Keratinocyte (primary cell): Measurements from ENCODE around the gene NFATC2. TPM values are rescaled to one million over a fixed set of nuclear protein-coding genes. Genes with fewer than 3 reads are reported as not detected.

Experiments used
- DNase-seq: peaks from one replicate; pipeline ENCODE4 v3.0.0-alpha.2; 2011; ENCODE audit warnings: low read depth, missing footprints, low spot score
- FAIRE-seq: peaks from 2 replicates; lab custom pipeline; 2011; peaks lifted over from hg19 to GRCh38; lab: Jason Lieb, UNC
- H2AFZ ChIP-seq: 2 replicates; pipeline ENCODE4 v1.6.0; 2012; ENCODE audit warnings: low read length, control low read depth, inconsistent platforms; ENCODE audit not compliant: control insufficient read depth
- H3K27ac ChIP-seq: 2 replicates; pipeline ENCODE4 v1.5.1; 2011; ENCODE audit warnings: low read length; ENCODE audit not compliant: control insufficient read depth, insufficient read depth
- H3K27me3 ChIP-seq: 3 replicates; pipeline ENCODE4 v1.6.0; 2011; ENCODE audit warnings: low read length; ENCODE audit not compliant: control insufficient read depth, insufficient read depth; ENCODE audit errors: extremely low read depth
- H3K36me3 ChIP-seq, 2 experiments: 2 replicates in 1 of 2; 3 replicates in 1 of 2; pipeline ENCODE4 v1.5.1; 2011; ENCODE audit warnings: low read length in 2 of 2, mild to moderate bottlenecking in 1 of 2; ENCODE audit not compliant: control insufficient read depth in 2 of 2, insufficient read depth in 2 of 2; ENCODE audit errors: extremely low read depth in 1 of 2
- H3K4me1 ChIP-seq: 3 replicates; pipeline ENCODE4 v1.5.1; 2011; ENCODE audit warnings: low read length; ENCODE audit not compliant: control insufficient read depth, insufficient read depth; ENCODE audit errors: extremely low read depth
- H3K4me2 ChIP-seq: 3 replicates; pipeline ENCODE4 v1.6.0; 2011; ENCODE audit warnings: low read depth, low read length; ENCODE audit not compliant: control insufficient read depth, insufficient read depth; ENCODE audit errors: extremely low read depth
- H3K4me3 ChIP-seq, 3 experiments: fragments of 200-600 bp in 1 of 3; sonication (generic) in 1 of 3; 2 replicates in 2 of 3; 3 replicates in 1 of 3; pipeline ENCODE4 v1.5.1; 2011 to 2016; ENCODE audit warnings: low read length in 3 of 3, mild to moderate bottlenecking in 3 of 3, control low read depth in 2 of 3, inconsistent platforms in 1 of 3, low read depth in 1 of 3, mixed read lengths in 1 of 3, mixed run types in 1 of 3, moderate library complexity in 1 of 3; ENCODE audit not compliant: control insufficient read depth in 2 of 3, insufficient read depth in 2 of 3; ENCODE audit errors: extremely low read depth in 1 of 3
- H3K79me2 ChIP-seq: 2 replicates; pipeline ENCODE4 v1.6.0; 2012; ENCODE audit warnings: low read length; ENCODE audit not compliant: control insufficient read depth, insufficient read depth
- H3K9ac ChIP-seq: 3 replicates; pipeline ENCODE4 v1.6.0; 2011; ENCODE audit warnings: low read length; ENCODE audit not compliant: control insufficient read depth, insufficient read depth; ENCODE audit errors: extremely low read depth
- H3K9me1 ChIP-seq: 3 replicates; pipeline ENCODE4 v1.6.0; 2011; ENCODE audit warnings: low read length; ENCODE audit not compliant: control insufficient read depth, insufficient read depth; ENCODE audit errors: extremely low read depth
- H3K9me3 ChIP-seq: 2 replicates; pipeline ENCODE4 v1.5.1; 2012; ENCODE audit warnings: low read depth, low read length; ENCODE audit not compliant: control insufficient read depth
- H4K20me1 ChIP-seq: 3 replicates; pipeline ENCODE4 v1.6.0; 2011; ENCODE audit warnings: low read length; ENCODE audit not compliant: control insufficient read depth, insufficient read depth; ENCODE audit errors: extremely low read depth
- EZH2 ChIP-seq: IDR thresholded peaks from one replicate; pipeline ENCODE4 v1.6.1; 2012; ENCODE audit warnings: inconsistent platforms, mild to moderate bottlenecking, low read length, moderate library complexity
- dilution Hi-C: fragments of 300-500 bp; cut with MboI; formaldehyde crosslinking; loops from one replicate; pipeline ENCODE4 v1.7.0; 2020; ENCODE audit warnings: low sequenced_read_pairs; ENCODE audit not compliant: extremely low pct_ligation_motif_present
- polyA plus RNA-seq, 5 experiments: library from polyadenylated mRNA; depleted of rRNA in 3 of 5; stranded (reverse) in 3 of 5; stranded (forward) in 1 of 5; unstranded in 1 of 5; fragments of >200 nt; gene quantifications; 1 replicate in 1 of 5; 2 replicates in 3 of 5; 3 replicates in 1 of 5; pipeline versions ENCODE4 v1.2.1 to v1.2.3, GENCODE V29; 2011 to 2012; ENCODE audit warnings: missing spikeins in 2 of 5, low read depth in 1 of 5, low replicate concordance in 1 of 5
- TF ChIP-seq, protein P1 (sequence below), 3 experiments: IDR thresholded peaks in 1 of 3; conservative IDR thresholded peaks in 1 of 3; optimal IDR thresholded peaks in 1 of 3; 2 replicates in 2 of 3; 3 replicates in 1 of 3; pipeline versions ENCODE3 to v1.5.1; 2011; ENCODE audit warnings: low read length in 3 of 3, mild to moderate bottlenecking in 3 of 3, moderate library complexity in 2 of 3, control low read depth in 1 of 3, inconsistent platforms in 1 of 3; ENCODE audit not compliant: insufficient read depth in 2 of 3; ENCODE audit errors: extremely low read depth in 1 of 3

The NFATC2 gene
- polyA plus RNA-seq, 1 donor (not counting 4 experiments of a cell fraction or from before 2014, with no cell fraction given), result 0.05 TPM

- dilution Hi-C loops, result no loop called here
- no peaks in the 10 kb centered on the region for H3K79me2 ChIP-seq
- peaks cover 33% of the 10 kb centered on the region for H3K27me3 ChIP-seq
- no peaks in the 10 kb centered on the region for H3K9me3 ChIP-seq
- H3K4me3 ChIP-seq, result no peak overlapping the region
- no peaks in the 10 kb centered on the region for H3K9me1 ChIP-seq
- DNase-seq, result no peak
- TF ChIP-seq EZH2, result no peak
- TF ChIP-seq, protein P1, sequence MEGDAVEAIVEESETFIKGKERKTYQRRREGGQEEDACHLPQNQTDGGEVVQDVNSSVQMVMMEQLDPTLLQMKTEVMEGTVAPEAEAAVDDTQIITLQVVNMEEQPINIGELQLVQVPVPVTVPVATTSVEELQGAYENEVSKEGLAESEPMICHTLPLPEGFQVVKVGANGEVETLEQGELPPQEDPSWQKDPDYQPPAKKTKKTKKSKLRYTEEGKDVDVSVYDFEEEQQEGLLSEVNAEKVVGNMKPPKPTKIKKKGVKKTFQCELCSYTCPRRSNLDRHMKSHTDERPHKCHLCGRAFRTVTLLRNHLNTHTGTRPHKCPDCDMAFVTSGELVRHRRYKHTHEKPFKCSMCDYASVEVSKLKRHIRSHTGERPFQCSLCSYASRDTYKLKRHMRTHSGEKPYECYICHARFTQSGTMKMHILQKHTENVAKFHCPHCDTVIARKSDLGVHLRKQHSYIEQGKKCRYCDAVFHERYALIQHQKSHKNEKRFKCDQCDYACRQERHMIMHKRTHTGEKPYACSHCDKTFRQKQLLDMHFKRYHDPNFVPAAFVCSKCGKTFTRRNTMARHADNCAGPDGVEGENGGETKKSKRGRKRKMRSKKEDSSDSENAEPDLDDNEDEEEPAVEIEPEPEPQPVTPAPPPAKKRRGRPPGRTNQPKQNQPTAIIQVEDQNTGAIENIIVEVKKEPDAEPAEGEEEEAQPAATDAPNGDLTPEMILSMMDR (optimal IDR thresholded peaks at IDR 0.05 in 1 of 3, IDR thresholded peaks at IDR 0.05 in 1 of 3, conservative IDR thresholded peaks at IDR 0.05 in 1 of 3; ENCODE audit: extremely low read depth in 1 of 3, insufficient read depth in 2 of 3, low read length in 3 of 3), result no peak
- no peaks in the 10 kb centered on the region for H3K4me1 ChIP-seq
- FAIRE-seq, result peak; percentile 41
- H3K36me3 ChIP-seq, result no peaks in the 10 kb centered on the region
- H3K9ac ChIP-seq, result no peak overlapping the region
- no peak overlapping the region for H3K4me2 ChIP-seq
- H4K20me1 ChIP-seq, result no peaks in the 10 kb centered on the region
- no peak overlapping the region for H3K27ac ChIP-seq
- H2AFZ ChIP-seq, result no peak overlapping the region
Observed at GRCh38 chr20:51420111-51420510, 122.4 kb downstream of the NFATC2 start.

- Histone ChIP-seq H3K27ac (no peak overlapping the region), H3K36me3 (no peaks in the 10 kb centered on the region), H3K79me2 (no peaks in the 10 kb centered on the region), H3K4me2 (no peak overlapping the region), H3K4me3 (no peak overlapping the region), H2AFZ (no peak overlapping the region), H3K27me3 (peaks cover 33% of the 10 kb centered on the region), H3K9me1 (no peaks in the 10 kb centered on the region), H4K20me1 (no peaks in the 10 kb centered on the region), H3K4me1 (no peaks in the 10 kb centered on the region), H3K9me3 (no peaks in the 10 kb centered on the region), H3K9ac (no peak overlapping the region)
- no peak for TF ChIP-seq EZH2
- TF ChIP-seq, protein P1 (optimal IDR thresholded peaks at IDR 0.05 in 1 of 3, IDR thresholded peaks at IDR 0.05 in 1 of 3, conservative IDR thresholded peaks at IDR 0.05 in 1 of 3; ENCODE audit: extremely low read depth in 1 of 3, insufficient read depth in 2 of 3, low read length in 3 of 3), result no peak
- FAIRE-seq (no peak), DNase-seq (no peak)
- dilution Hi-C loops, result no loop called here
Observed at GRCh38 chr20:51419646-51420045, 122.9 kb downstream of the NFATC2 start.
